Liver (tissue), 9 donors: ENCODE data around the gene KIF21B. TPM values are rescaled to one million over a fixed set of nuclear protein-coding genes. Genes with fewer than 3 reads are reported as not detected.

ENCODE experiments used
- DNase-seq: peaks from one replicate; pipeline ENCODE4 v3.0.0-alpha.2; 2017; ENCODE audit warnings: low spot score
- H3K27ac ChIP-seq, 2 donors: one replicate each; pipeline ENCODE4 v1.7.0; 2013; ENCODE audit warnings: inconsistent platforms in 2 of 2, low read length in 2 of 2, control low read depth in 1 of 2, low read depth in 1 of 2, mild to moderate bottlenecking in 1 of 2
- H3K27me3 ChIP-seq, 4 donors: one replicate each; pipeline versions ENCODE4 v1.6.1 to v1.7.0; 2013; ENCODE audit warnings: low read length in 3 of 4, inconsistent platforms in 1 of 4, mild to moderate bottlenecking in 1 of 4, moderate library complexity in 1 of 4; ENCODE audit not compliant: control insufficient read depth in 4 of 4, insufficient read depth in 4 of 4
- H3K36me3 ChIP-seq, 4 donors: one replicate each; pipeline versions ENCODE4 v1.6.1 to v1.7.0; 2013; ENCODE audit warnings: low read length in 3 of 4, mild to moderate bottlenecking in 3 of 4, low read depth in 1 of 4, moderate library complexity in 1 of 4; ENCODE audit not compliant: control insufficient read depth in 4 of 4, insufficient read depth in 3 of 4
- H3K4me1 ChIP-seq, 4 donors: one replicate each; pipeline versions ENCODE4 v1.6.1 to v1.7.0; 2013; ENCODE audit warnings: low read length in 3 of 4, mild to moderate bottlenecking in 3 of 4, moderate library complexity in 1 of 4; ENCODE audit not compliant: control insufficient read depth in 4 of 4, insufficient read depth in 4 of 4
- H3K4me3 ChIP-seq, 3 donors: one replicate each; pipeline versions ENCODE4 v1.6.1 to v1.7.0; 2013; ENCODE audit warnings: low read length in 3 of 3, control low read depth in 1 of 3, low read depth in 1 of 3, mild to moderate bottlenecking in 1 of 3
- H3K9ac ChIP-seq, 2 donors: one replicate each; pipeline ENCODE4 v1.7.0; 2013; ENCODE audit warnings: low read length in 2 of 2, mild to moderate bottlenecking in 2 of 2, moderate library complexity in 2 of 2, control low read depth in 1 of 2, low read depth in 1 of 2
- H3K9me3 ChIP-seq, 4 donors: one replicate each; pipeline versions ENCODE4 v1.6.1 to v1.7.0; 2013; ENCODE audit warnings: low read length in 3 of 4; ENCODE audit not compliant: control insufficient read depth in 4 of 4
- ATF3 ChIP-seq: IDR thresholded peaks from 2 replicates; pipeline ENCODE4 v1.6.1; 2016; ENCODE audit warnings: antibody characterized with exemption
- CTCF ChIP-seq: fragments of 150-350 bp; IDR thresholded peaks from 2 replicates; pipeline ENCODE4 v1.5.1; 2017; ENCODE audit warnings: improper control_type of control experiment, low read depth, low read length; ENCODE audit not compliant: missing input control
- EGR1 ChIP-seq, 2 donors: IDR thresholded peaks; 2 replicates each; pipeline ENCODE4 v1.6.1; 2016 to 2018; ENCODE audit warnings: antibody characterized with exemption in 2 of 2, low read depth in 2 of 2
- FOXA1 ChIP-seq: IDR thresholded peaks from 2 replicates; pipeline ENCODE4 v1.6.1; 2016; ENCODE audit warnings: antibody characterized with exemption
- GABPA ChIP-seq, 2 donors: IDR thresholded peaks in 1 of 2; conservative IDR thresholded peaks in 1 of 2; 2 replicates each; pipeline ENCODE4 v1.6.1; 2016; ENCODE audit warnings: antibody characterized with exemption in 2 of 2, mild to moderate bottlenecking in 1 of 2, moderate library complexity in 1 of 2
- HNF4A ChIP-seq, 2 donors: conservative IDR thresholded peaks; 2 replicates each; pipeline ENCODE4 v1.6.1; 2016; ENCODE audit warnings: antibody characterized with exemption in 2 of 2, mild to moderate bottlenecking in 2 of 2
- HNF4G ChIP-seq: IDR thresholded peaks from 2 replicates; pipeline ENCODE4 v1.6.1; 2016; ENCODE audit warnings: antibody characterized with exemption
- JUND ChIP-seq, 2 donors: IDR thresholded peaks; 2 replicates each; pipeline ENCODE4 v1.6.1; 2016; ENCODE audit warnings: antibody characterized with exemption in 2 of 2
- MAX ChIP-seq: IDR thresholded peaks from 2 replicates; pipeline ENCODE4 v1.6.1; 2016; ENCODE audit warnings: antibody characterized with exemption
- NR2F2 ChIP-seq: IDR thresholded peaks from 2 replicates; pipeline ENCODE4 v1.6.1; 2016; ENCODE audit warnings: antibody characterized with exemption
- RAD21 ChIP-seq, 2 donors: IDR thresholded peaks; 2 replicates each; pipeline ENCODE4 v1.6.1; 2016; ENCODE audit warnings: antibody characterized with exemption in 2 of 2, mild to moderate bottlenecking in 2 of 2
- REST ChIP-seq: IDR thresholded peaks from 2 replicates; pipeline ENCODE4 v1.6.1; 2016; ENCODE audit warnings: antibody characterized with exemption, mild to moderate bottlenecking
- RXRA ChIP-seq, 2 donors: IDR thresholded peaks; 2 replicates each; pipeline ENCODE4 v1.6.1; 2017 to 2018; ENCODE audit warnings: antibody characterized with exemption in 2 of 2, mild to moderate bottlenecking in 1 of 2
- SP1 ChIP-seq: IDR thresholded peaks from 2 replicates; pipeline ENCODE4 v1.6.1; 2018; ENCODE audit warnings: antibody characterized with exemption, mild to moderate bottlenecking
- TAF1 ChIP-seq: conservative IDR thresholded peaks from 2 replicates; pipeline ENCODE4 v1.6.1; 2016; ENCODE audit warnings: antibody characterized with exemption, mild to moderate bottlenecking
- YY1 ChIP-seq: IDR thresholded peaks from 2 replicates; pipeline ENCODE4 v1.6.1; 2016; ENCODE audit warnings: antibody characterized with exemption, mild to moderate bottlenecking
- ZBTB33 ChIP-seq: IDR thresholded peaks from 2 replicates; pipeline ENCODE4 v1.6.1; 2016; ENCODE audit warnings: antibody characterized with exemption
- WGBS: extraction: QIAGEN DNeasy Blood & Tissue Kit; methylation state at CpG from one replicate; pipeline ENCODE4 v1.1.7; 2013; 5-methylcytosine and 5-hydroxymethylcytosine counted together
- polyA plus RNA-seq, 2 donors: library from polyadenylated mRNA; stranded (reverse) in 1 of 2; unstranded in 1 of 2; fragments of 200-250 nt in 1 of 2; fragments of >200 nt in 1 of 2; fragmentation: Nextera tagmentation in 1 of 2; extraction: Ambion mirVana in 1 of 2; gene quantifications; one replicate each; pipeline versions ENCODE4 v1.2.1 to v1.2.3, GENCODE V29; 2013 to 2015
- total RNA-seq, 2 donors: library from RNA; depleted of rRNA; stranded (reverse); fragments of >200 nt; gene quantifications; one replicate each; pipeline ENCODE4 v1.2.3, GENCODE V29; 2014
- donor health status: healthy.
- donor health status: healthy.
- donor health status: healthy.
- donor health status: healthy.
- donor health status: healthy.

Gene KIF21B
- total and polyA plus RNA-seq, 4 donors, result 0.42 to 1.9 (median 1.0) TPM

GRCh38 chr1:201020040-201020591 lies 3.4 kb downstream of the KIF21B start:
- DNase-seq, result no peak
- no peaks in the 10 kb centered on the region for H3K36me3 ChIP-seq
- TF ChIP-seq CTCF, result no peak
- no peak for TF ChIP-seq HNF4A (conservative IDR thresholded peaks at IDR 0.05)
- no peak for TF ChIP-seq ATF3
- TF ChIP-seq YY1, result no peak
- TF ChIP-seq ZBTB33, result no peak
- no peak for TF ChIP-seq MAX
- TF ChIP-seq RXRA (IDR thresholded peaks at IDR 0.05), result no peak
- TF ChIP-seq REST, result no peak
- no peak for TF ChIP-seq HNF4G
- no peaks in the 10 kb centered on the region for H3K27me3 ChIP-seq
- H3K4me3 ChIP-seq, result no peak overlapping the region
- H3K27ac ChIP-seq, result peak overlapping the region; percentile 39 to 58
- peaks cover 4 to 19% (median 9%) of the 10 kb centered on the region in 4 donors for H3K4me1 ChIP-seq
- 76% methylated on average over 4 of the region's 4 CpGs for WGBS
- H3K9me3 ChIP-seq, result no peaks in the 10 kb centered on the region
- peak overlapping the region in 1 of 2 donors; percentile 29 for H3K9ac ChIP-seq

- Histone ChIP-seq H3K27me3 (no peaks in the 10 kb centered on the region), H3K9ac (peak overlapping the region in 1 of 2 donors; percentile 29)
- TF ChIP-seq SP1 (peak; percentile 80), TAF1 (no peak), RAD21 (IDR thresholded peaks at IDR 0.05) (no peak), GABPA (IDR thresholded peaks at IDR 0.05 in 1 of 2, conservative IDR thresholded peaks at IDR 0.05 in 1 of 2) (peak in 1 of 2 donors; percentile 23), RXRA (IDR thresholded peaks at IDR 0.05) (peak; percentile 56 to 75), MAX (peak; percentile 40), NR2F2 (peak; percentile 50), HNF4A (conservative IDR thresholded peaks at IDR 0.05) (peak; percentile 92 to 96), FOXA1 (no peak), HNF4G (peak; percentile 85), JUND (IDR thresholded peaks at IDR 0.05) (peak; percentile 52 to 56), YY1 (peak; percentile 33), ATF3 (peak; percentile 87), CTCF (no peak), EGR1 (IDR thresholded peaks at IDR 0.05; ENCODE audit: low read depth in 2 of 2) (no peak)
Observed at GRCh38 chr1:201019321-201019977, 4.1 kb downstream of the KIF21B start.

More at GRCh38 chr1:201019321-201019977, 4.1 kb downstream of the KIF21B start:
- no peak overlapping the region for H3K4me3 ChIP-seq
- H3K27ac ChIP-seq, result peak overlapping the region; percentile 39 to 58
- no peaks in the 10 kb centered on the region for H3K9me3 ChIP-seq
- H3K36me3 ChIP-seq, result no peaks in the 10 kb centered on the region
- WGBS, result 55% methylated on average over 5 of the region's 5 CpGs
- H3K4me1 ChIP-seq, result peaks cover 4 to 19% (median 10%) of the 10 kb centered on the region in 4 donors
- no peak for DNase-seq
